Fibroblast of the aortic adventitia (primary cell): ENCODE measurements around the gene LSG1. TPM values are rescaled to one million over a fixed set of nuclear protein-coding genes. Genes with fewer than 3 reads are reported as not detected.
A peak's percentile ranks its signal among the peaks of the same experiment; 100 is the strongest.

Source experiments
- DNase-seq: peaks from one replicate; pipeline ENCODE4 v3.0.0-alpha.2; 2010; ENCODE audit warnings: low read depth
- H3K4me3 ChIP-seq: 2 replicates; pipeline ENCODE4 v1.5.1; 2011; ENCODE audit warnings: low read depth, mild to moderate bottlenecking, control low read depth, low read length, moderate library complexity
- total RNA-seq: library from RNA; depleted of rRNA; stranded (reverse); fragments of >200 nt; gene quantifications from 2 replicates; pipeline ENCODE4 v1.2.3, GENCODE V29; 2012; ENCODE audit warnings: low replicate concordance
- TF ChIP-seq, protein P1 (sequence below): IDR thresholded peaks from 2 replicates; pipeline ENCODE4 v1.5.1; 2011; ENCODE audit warnings: mild to moderate bottlenecking, low read length, control low read depth, inconsistent platforms; ENCODE audit not compliant: insufficient read depth

LSG1 gene
- total RNA-seq, 1 donor: 30.6 TPM

- DNase-seq: no peak
- TF ChIP-seq, protein P1, sequence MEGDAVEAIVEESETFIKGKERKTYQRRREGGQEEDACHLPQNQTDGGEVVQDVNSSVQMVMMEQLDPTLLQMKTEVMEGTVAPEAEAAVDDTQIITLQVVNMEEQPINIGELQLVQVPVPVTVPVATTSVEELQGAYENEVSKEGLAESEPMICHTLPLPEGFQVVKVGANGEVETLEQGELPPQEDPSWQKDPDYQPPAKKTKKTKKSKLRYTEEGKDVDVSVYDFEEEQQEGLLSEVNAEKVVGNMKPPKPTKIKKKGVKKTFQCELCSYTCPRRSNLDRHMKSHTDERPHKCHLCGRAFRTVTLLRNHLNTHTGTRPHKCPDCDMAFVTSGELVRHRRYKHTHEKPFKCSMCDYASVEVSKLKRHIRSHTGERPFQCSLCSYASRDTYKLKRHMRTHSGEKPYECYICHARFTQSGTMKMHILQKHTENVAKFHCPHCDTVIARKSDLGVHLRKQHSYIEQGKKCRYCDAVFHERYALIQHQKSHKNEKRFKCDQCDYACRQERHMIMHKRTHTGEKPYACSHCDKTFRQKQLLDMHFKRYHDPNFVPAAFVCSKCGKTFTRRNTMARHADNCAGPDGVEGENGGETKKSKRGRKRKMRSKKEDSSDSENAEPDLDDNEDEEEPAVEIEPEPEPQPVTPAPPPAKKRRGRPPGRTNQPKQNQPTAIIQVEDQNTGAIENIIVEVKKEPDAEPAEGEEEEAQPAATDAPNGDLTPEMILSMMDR: no peak
- no peak overlapping the region for H3K4me3 ChIP-seq
These were observed 3.2 kb upstream of the LSG1 start for GRCh38 chr3:194675081-194675640.

- TF ChIP-seq, protein P1: no peak
- no peak for DNase-seq
- no peak overlapping the region for H3K4me3 ChIP-seq
These were observed 1.8 kb upstream of the LSG1 start for GRCh38 chr3:194673761-194674160.

GRCh38 chr3:194672876-194673275 lies 885 bp upstream of the LSG1 start:
- H3K4me3 ChIP-seq: peak overlapping the region; percentile 69
- DNase-seq: no peak
- TF ChIP-seq, protein P1: no peak

- H3K4me3 ChIP-seq: peak overlapping the region; percentile 93
- TF ChIP-seq, protein P1: peak; percentile 54
- peak; percentile 59 for DNase-seq
These were observed 486 bp downstream of the LSG1 start for GRCh38 chr3:194671511-194671899.

DNA sequence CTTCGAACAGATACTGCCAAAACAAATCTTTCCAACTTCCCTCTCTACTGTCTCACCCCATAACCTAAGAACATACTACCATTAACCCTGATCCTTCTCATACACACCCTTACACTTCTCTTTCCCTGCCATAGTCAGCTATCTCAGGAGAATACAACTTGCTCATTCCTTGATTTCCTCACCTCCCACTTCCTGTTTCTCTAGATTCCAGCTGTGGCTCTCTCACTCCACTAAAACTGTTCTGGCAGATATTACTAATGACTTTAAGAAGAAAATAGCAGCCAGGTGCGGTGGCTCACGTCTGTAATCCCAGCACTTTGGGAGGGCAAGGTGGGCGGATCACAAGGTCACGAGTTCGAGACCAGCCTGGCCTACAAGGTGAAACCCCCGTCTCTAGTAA lies 4.6 kb downstream of the LSG1 start:
- TF ChIP-seq, protein P1: no peak
- no peak for DNase-seq
- H3K4me3 ChIP-seq: no peak overlapping the region

GRCh38 chr3:194664857-194665256 lies 7.1 kb downstream of the LSG1 start:
- TF ChIP-seq, protein P1: no peak
- DNase-seq: no peak
- no peak overlapping the region for H3K4me3 ChIP-seq

- H3K4me3 ChIP-seq: no peak overlapping the region
- DNase-seq: no peak
- TF ChIP-seq, protein P1: no peak
These were observed 10.0 kb downstream of the LSG1 start for GRCh38 chr3:194661946-194662345.
